T-helper 2 cell treated with Interferon-gamma antibody and Interleukin-4, amounts not matched to agents 5 μg/mL and 100 μg/mL, for 36 hours (primary cell): Measurements from ENCODE around the gene SYNJ2.
"Not testable (repeated sequence)": the region's sequence is repeated elsewhere in the genome, so short reads cannot be mapped to it uniquely, and the experiment has no call there.

Experiments used
- DNase-seq: peaks from one replicate; pipeline ENCODE4 v3.0.0; 2021; ENCODE audit warnings: low spot score
- H3K27ac Mint-ChIP-seq: one replicate; pipeline ENCODE4 v1.8.0; 2021; ENCODE audit warnings: mild to moderate bottlenecking, mixed read lengths
- H3K27me3 Mint-ChIP-seq: one replicate; pipeline ENCODE4 v1.8.0; 2021; ENCODE audit warnings: low read depth, mixed read lengths
- H3K36me3 Mint-ChIP-seq: one replicate; pipeline ENCODE4 v1.8.0; 2021; ENCODE audit warnings: low read depth, mixed read lengths
- H3K4me1 Mint-ChIP-seq: one replicate; pipeline ENCODE4 v1.8.0; 2021; ENCODE audit warnings: low read depth, mixed read lengths
- H3K4me3 Mint-ChIP-seq: one replicate; pipeline ENCODE4 v1.8.0; 2022; ENCODE audit warnings: mild to moderate bottlenecking, moderate library complexity, mixed read lengths
- H3K9me3 Mint-ChIP-seq: one replicate; pipeline ENCODE4 v1.8.0; 2021; ENCODE audit warnings: mixed read lengths

Gene SYNJ2

GRCh38 chr6:157950899-157951298 lies 30.8 kb upstream of the SYNJ2 start:
- not testable (repeated sequence) for H3K4me1 Mint-ChIP-seq, H3K4me3 Mint-ChIP-seq, DNase-seq, H3K9me3 Mint-ChIP-seq, H3K27ac Mint-ChIP-seq, H3K36me3 Mint-ChIP-seq
- peaks cover 26% of the 10 kb centered on the region for H3K27me3 Mint-ChIP-seq

GRCh38 chr6:157951828-157952227 lies 29.8 kb upstream of the SYNJ2 start:
- Mint-ChIP-seq H3K9me3 (peaks cover 5% of the 10 kb centered on the region), H3K27me3 (peaks cover 23% of the 10 kb centered on the region), H3K4me3 (no peak overlapping the region), H3K27ac (no peak overlapping the region), H3K4me1 (no peaks in the 10 kb centered on the region), H3K36me3 (no peaks in the 10 kb centered on the region)
- no peak for DNase-seq

- H3K4me3 Mint-ChIP-seq, result no peak overlapping the region
These were observed 28.8 kb upstream of the SYNJ2 start for GRCh38 chr6:157952861-157953351.

GRCh38 chr6:157953580-157954091 lies 28.0 kb upstream of the SYNJ2 start:
- no peak overlapping the region for H3K27ac Mint-ChIP-seq

More at GRCh38 chr6:157952861-157953351, 28.8 kb upstream of the SYNJ2 start:
- no peaks in the 10 kb centered on the region for H3K4me1 Mint-ChIP-seq
- H3K36me3 Mint-ChIP-seq, result no peaks in the 10 kb centered on the region
- H3K9me3 Mint-ChIP-seq, result peaks cover 7% of the 10 kb centered on the region
- peaks cover 22% of the 10 kb centered on the region for H3K27me3 Mint-ChIP-seq
- DNase-seq, result no peak
- H3K27ac Mint-ChIP-seq, result no peak overlapping the region

GRCh38 chr6:157954150-157955117 lies 27.2 kb upstream of the SYNJ2 start:
- Mint-ChIP-seq H3K4me3 (no peak overlapping the region), H3K36me3 (peaks cover 9% of the 10 kb centered on the region), H3K9me3 (peaks cover 18% of the 10 kb centered on the region), H3K27ac (no peak overlapping the region), H3K27me3 (peaks cover 20% of the 10 kb centered on the region), H3K4me1 (no peaks in the 10 kb centered on the region)
- no peak for DNase-seq

More at GRCh38 chr6:157953580-157954091, 28.0 kb upstream of the SYNJ2 start:
- Mint-ChIP-seq H3K36me3 (peaks cover 2% of the 10 kb centered on the region), H3K27me3 (peaks cover 21% of the 10 kb centered on the region), H3K4me1 (no peaks in the 10 kb centered on the region), H3K4me3 (no peak overlapping the region), H3K9me3 (peaks cover 13% of the 10 kb centered on the region)
- DNase-seq, result no peak

GRCh38 chr6:157955675-157956074 lies 26.0 kb upstream of the SYNJ2 start:
- no peaks in the 10 kb centered on the region for H3K4me1 Mint-ChIP-seq
- H3K27ac Mint-ChIP-seq, result no peak overlapping the region
- peaks cover 24% of the 10 kb centered on the region for H3K9me3 Mint-ChIP-seq
- DNase-seq, result no peak
- H3K36me3 Mint-ChIP-seq, result peaks cover 15% of the 10 kb centered on the region
- peaks cover 15% of the 10 kb centered on the region for H3K27me3 Mint-ChIP-seq
- no peak overlapping the region for H3K4me3 Mint-ChIP-seq

GRCh38 chr6:157956171-157956730 lies 25.4 kb upstream of the SYNJ2 start:
- no peak overlapping the region for H3K4me3 Mint-ChIP-seq
- no peak for DNase-seq
- peaks cover 24% of the 10 kb centered on the region for H3K9me3 Mint-ChIP-seq
- H3K27me3 Mint-ChIP-seq, result peaks cover 9% of the 10 kb centered on the region
- H3K36me3 Mint-ChIP-seq, result peaks cover 18% of the 10 kb centered on the region
- H3K27ac Mint-ChIP-seq, result no peak overlapping the region
- peaks cover 1% of the 10 kb centered on the region for H3K4me1 Mint-ChIP-seq

DNA sequence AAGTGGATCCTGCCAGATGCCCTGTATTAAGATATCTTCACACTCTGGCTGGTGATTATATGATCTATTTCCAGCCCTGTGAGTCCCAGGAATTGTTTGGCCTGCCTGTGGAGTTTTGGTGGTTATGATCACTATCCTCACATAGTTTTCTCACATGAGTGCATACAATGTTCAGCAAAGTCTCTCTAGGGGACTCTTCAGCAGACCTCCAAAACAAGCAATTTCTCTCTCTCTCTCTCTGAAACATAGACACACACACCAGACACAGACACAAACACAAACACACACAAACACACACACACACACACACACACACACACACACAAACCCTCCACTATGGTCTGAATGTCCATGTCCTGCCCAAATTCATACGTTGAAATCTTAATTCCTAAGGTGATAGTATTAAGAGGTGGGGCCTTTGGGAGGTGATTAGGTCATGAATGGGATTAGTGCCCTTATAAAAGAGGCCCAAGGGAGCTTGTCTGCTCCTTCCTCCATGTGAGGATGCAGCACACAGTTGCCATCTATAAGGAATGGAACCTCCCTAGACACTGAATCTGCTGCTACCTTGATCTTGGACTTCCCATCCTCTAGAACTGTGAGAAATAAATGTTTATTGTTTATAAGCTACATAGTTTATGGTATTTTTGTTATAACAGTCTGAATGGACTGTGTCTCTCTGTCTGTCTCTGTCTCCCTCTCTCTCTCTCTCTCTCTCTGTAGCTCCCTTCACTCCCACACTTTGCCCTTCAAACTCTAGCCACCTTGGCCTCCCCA lies 22.0 kb upstream of the SYNJ2 start:
- H3K9me3 Mint-ChIP-seq, result peaks cover 28% of the 10 kb centered on the region
- H3K27me3 Mint-ChIP-seq, result peaks cover 7% of the 10 kb centered on the region
- no peak overlapping the region for H3K27ac Mint-ChIP-seq
- no peak for DNase-seq
- H3K4me3 Mint-ChIP-seq, result no peak overlapping the region
- H3K36me3 Mint-ChIP-seq, result peaks cover 23% of the 10 kb centered on the region
- peaks cover 24% of the 10 kb centered on the region for H3K4me1 Mint-ChIP-seq

- Mint-ChIP-seq H3K27me3 (peaks cover 4% of the 10 kb centered on the region), H3K4me1 (peaks cover 24% of the 10 kb centered on the region), H3K36me3 (peaks cover 23% of the 10 kb centered on the region), H3K4me3 (no peak overlapping the region), H3K27ac (no peak overlapping the region), H3K9me3 (peaks cover 28% of the 10 kb centered on the region)
- no peak for DNase-seq
These were observed 20.4 kb upstream of the SYNJ2 start for GRCh38 chr6:157961153-157961831.

DNA sequence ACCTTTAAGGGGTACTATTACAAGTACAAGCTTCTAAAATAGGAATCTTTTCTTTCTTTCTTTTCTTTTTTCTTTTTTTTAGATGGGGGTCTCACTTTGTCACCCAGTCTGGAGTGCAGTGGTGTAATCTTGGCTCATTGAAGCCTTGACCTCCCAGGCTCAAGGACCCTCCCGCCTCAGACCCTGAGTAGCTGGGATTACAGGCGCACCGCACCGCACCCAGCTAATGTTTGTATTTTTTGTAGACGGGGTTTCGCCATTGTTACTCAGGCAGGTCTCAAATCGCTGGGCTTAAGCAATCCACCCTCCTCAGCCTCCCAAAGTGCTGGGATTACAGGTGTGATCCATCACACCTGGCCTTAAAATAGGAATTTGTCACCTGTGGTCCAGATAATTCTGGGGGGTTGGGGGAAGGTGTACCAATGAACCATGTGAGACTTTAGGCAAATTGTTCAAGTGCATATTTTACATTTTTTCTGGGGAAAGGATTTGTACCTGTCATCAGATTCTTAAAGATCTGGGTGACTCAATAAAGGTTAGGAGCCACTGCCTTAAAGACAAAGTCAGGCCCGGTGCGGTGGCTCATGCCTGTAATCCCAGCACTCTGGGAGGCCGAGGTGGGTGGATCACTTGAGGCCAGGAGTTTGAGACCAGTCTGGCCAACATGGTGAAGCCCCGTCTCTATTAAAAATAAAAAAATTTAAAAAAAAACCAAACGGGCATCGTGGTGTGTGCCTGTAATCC lies 19.7 kb upstream of the SYNJ2 start:
- Mint-ChIP-seq H3K27ac (peak overlapping the region; percentile 94), H3K27me3 (peaks cover 4% of the 10 kb centered on the region), H3K36me3 (peaks cover 23% of the 10 kb centered on the region), H3K9me3 (peaks cover 28% of the 10 kb centered on the region), H3K4me1 (peaks cover 26% of the 10 kb centered on the region), H3K4me3 (peak overlapping the region; percentile 86)
- no peak for DNase-seq

- peak overlapping the region; percentile 86 for H3K4me3 Mint-ChIP-seq
- H3K27me3 Mint-ChIP-seq, result peaks cover 4% of the 10 kb centered on the region
- DNase-seq, result peak; percentile 31
- H3K27ac Mint-ChIP-seq, result peak overlapping the region; percentile 94
- peaks cover 27% of the 10 kb centered on the region for H3K9me3 Mint-ChIP-seq
- H3K4me1 Mint-ChIP-seq, result peaks cover 26% of the 10 kb centered on the region
- peaks cover 23% of the 10 kb centered on the region for H3K36me3 Mint-ChIP-seq
These were observed 18.9 kb upstream of the SYNJ2 start for GRCh38 chr6:157962601-157963302.

DNA sequence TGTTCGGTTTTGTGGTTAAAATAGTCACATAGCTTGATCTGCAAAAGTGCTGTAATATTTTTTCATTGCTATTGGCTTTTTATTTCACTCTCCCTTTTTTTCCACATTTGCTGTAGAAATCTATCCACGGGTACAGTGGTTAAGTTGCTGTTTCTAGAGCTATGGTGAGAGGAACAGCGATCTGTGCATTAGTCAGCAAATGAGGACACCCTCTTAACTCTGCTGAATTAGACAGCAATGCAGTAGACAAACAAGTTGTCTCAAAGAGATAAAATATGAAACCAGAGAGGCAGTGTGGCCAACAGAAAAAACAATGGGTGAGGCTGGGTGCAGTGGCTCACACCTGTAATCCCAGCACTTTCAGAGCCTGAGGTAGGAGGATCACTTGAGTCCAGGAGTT lies 17.6 kb upstream of the SYNJ2 start:
- H3K36me3 Mint-ChIP-seq, result peaks cover 18% of the 10 kb centered on the region
- peak overlapping the region; percentile 29 for H3K27ac Mint-ChIP-seq
- no peak for DNase-seq
- peaks cover 4% of the 10 kb centered on the region for H3K27me3 Mint-ChIP-seq
- H3K4me3 Mint-ChIP-seq, result peak overlapping the region; percentile 55
- peaks cover 29% of the 10 kb centered on the region for H3K4me1 Mint-ChIP-seq
- peaks cover 16% of the 10 kb centered on the region for H3K9me3 Mint-ChIP-seq
